ENCODE measurements around the gene PTPN7.

DNA sequence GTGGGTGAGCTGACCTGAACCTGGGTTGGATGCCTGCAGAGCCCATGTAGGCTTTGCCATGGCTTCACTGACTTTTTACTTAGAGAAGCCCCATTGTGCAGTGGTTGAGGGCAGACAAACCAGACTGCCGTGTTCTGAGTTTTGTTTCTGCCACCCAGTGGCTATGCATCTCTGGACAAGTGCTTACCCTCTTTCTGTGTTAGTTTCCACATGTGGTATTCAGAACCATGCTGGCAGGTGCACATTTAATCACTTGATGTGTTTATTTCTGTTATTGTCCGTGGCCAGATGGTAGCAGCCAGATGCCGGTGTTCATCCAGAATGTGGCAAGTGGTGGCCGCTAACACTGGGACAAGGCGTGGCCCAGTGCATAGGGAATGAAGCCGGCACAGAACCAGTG lies 10.3 kb upstream of the PTPN7 start:
- TF ChIP-seq POLR2A (IDR thresholded peaks at IDR 0.05), result no peak
- TF ChIP-seq, protein P1, sequence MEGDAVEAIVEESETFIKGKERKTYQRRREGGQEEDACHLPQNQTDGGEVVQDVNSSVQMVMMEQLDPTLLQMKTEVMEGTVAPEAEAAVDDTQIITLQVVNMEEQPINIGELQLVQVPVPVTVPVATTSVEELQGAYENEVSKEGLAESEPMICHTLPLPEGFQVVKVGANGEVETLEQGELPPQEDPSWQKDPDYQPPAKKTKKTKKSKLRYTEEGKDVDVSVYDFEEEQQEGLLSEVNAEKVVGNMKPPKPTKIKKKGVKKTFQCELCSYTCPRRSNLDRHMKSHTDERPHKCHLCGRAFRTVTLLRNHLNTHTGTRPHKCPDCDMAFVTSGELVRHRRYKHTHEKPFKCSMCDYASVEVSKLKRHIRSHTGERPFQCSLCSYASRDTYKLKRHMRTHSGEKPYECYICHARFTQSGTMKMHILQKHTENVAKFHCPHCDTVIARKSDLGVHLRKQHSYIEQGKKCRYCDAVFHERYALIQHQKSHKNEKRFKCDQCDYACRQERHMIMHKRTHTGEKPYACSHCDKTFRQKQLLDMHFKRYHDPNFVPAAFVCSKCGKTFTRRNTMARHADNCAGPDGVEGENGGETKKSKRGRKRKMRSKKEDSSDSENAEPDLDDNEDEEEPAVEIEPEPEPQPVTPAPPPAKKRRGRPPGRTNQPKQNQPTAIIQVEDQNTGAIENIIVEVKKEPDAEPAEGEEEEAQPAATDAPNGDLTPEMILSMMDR (IDR thresholded peaks at IDR 0.05), result no peak
